Stimulated activated CD4-positive, alpha-beta T cell treated with anti-CD3 and anti-CD28 coated beads, Interleukin-2, amount 100 ng/mL, for 4 hours (primary cell): ENCODE data around the gene MAT2B.

ENCODE experiments used
- DNase-seq: peaks from one replicate; pipeline ENCODE4 v3.0.0-alpha.2; 2020; ENCODE audit warnings: low read depth

The MAT2B gene

DNA sequence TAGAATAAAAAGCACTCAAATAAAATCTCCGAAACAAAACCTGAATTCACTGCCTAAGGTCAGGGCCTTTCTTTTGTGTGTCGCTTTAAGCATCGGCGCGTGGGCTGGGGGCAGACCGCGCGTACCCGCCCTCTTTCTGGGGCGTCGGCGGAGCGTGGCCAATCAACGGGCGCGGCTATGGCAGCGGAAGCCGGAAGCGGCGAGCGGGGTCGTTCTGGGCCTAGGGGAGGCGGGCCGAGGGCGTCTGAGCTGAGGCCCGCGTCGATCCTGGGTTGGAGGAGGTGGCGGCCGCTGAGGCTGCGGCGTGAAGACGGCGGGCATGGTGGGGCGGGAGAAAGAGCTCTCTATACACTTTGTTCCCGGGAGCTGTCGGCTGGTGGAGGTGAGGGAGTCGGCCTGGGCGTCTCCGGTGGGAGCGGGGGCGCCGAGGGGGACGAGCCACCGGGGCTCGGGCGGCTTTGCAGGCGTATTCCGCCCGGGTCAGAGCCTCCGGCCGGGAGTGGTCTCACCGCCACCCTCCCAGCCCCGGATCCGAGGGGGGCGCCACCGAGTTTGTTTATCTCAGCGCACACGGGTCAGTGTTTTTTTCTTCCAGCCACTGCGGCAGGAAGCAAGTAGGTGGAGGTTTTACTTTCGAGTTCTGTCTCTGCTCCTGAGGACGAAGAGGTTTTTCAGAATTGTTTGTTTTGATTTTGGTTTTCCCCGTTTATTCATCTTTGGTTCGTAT, at the start of gene MAT2B:
TSS of gene MAT2B (plus strand) at position 252 of the 727 bp plus-strand sequence. CDS start at position 320, 68 bp downstream.
- peak; percentile 92 for DNase-seq

DNA sequence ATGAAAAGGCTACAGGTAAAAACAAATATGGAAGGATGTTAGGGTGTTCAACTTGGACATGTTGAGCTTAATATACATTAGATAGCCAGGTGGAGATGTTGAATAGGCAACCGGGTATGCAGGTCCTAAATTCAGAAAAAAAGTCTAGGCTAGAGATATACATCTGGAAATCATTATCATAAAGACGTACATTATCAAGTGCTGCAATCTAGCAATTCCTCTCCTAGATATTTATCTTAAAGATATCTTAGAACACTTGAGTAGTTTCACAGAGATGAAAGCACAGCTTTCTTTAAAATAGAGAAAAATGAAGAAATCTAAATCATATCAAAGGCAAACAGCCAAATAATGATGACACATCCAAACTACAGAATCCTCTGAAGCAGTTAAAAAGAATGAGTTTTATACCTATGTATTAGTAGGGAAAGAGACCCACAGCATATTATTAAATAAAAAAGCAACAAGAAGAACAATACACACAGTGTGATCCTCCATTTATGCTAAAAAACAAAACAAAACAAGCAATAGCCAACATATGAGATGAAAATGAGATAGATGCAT, 49.3 kb upstream of the MAT2B start:
- no peak for DNase-seq

DNA sequence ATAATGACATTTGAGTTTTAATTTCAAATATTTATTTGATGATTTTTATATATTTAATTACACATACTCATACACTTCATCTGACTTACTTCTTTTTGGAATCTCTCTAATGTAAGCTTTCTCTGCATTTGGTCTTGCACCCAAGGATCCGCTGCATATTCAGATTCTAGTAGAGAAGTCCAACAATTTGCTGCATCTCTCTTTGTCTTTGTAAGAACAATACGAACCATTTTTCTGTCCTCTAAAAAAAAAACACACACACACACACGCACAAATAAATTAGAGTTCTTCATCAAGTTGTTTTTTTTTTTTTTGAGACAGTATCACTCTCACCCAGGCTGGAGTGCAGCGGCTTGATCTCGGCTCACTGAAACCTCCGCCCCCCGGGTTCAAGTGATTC, 48.6 kb upstream of the MAT2B start:
- DNase-seq: no peak

DNA sequence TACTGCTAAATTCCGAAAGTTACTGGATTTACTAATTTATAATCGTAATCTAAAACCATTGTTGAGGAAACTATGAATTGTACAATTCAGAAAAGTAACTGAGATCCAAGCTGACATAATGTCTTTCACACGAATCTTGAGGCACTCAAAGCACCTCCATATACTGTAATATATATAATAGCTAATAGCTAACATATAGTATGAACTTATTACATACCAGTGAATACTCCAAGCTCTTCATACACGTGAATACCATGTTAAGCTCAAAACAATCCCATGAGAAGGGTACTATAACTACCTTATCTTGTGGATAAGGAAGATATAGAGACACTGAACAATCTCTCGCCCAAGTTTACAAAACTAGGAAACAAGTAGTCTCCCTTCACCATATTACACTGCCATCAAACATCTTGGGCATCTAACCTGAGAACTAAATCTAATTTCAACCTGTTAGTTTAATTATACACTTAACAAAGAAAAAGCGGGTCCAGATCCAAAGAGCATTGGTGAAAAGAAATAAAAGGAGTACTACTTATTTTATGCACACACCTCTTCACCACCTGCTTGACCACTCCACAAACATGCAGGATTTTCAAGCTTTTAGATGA, 46.5 kb upstream of the MAT2B start:
- no peak for DNase-seq

DNA sequence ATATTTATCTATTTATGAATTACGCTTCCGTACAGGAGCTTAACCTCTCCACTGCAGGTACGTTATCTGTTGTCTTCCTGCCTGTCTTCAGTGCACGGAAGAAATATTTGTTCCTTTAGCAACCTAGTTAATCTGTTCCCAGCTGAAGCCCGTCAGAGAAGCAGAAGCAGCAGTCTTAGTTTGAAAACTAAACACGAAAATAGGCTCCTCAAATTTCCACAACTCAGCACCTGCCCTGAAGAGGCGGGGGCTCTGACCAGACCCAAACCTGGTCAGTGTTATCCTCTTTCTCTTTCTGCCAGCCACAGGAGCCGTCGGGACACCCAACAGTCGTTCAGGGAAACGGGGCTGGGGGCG, 46.0 kb upstream of the MAT2B start:
- no peak for DNase-seq

DNA sequence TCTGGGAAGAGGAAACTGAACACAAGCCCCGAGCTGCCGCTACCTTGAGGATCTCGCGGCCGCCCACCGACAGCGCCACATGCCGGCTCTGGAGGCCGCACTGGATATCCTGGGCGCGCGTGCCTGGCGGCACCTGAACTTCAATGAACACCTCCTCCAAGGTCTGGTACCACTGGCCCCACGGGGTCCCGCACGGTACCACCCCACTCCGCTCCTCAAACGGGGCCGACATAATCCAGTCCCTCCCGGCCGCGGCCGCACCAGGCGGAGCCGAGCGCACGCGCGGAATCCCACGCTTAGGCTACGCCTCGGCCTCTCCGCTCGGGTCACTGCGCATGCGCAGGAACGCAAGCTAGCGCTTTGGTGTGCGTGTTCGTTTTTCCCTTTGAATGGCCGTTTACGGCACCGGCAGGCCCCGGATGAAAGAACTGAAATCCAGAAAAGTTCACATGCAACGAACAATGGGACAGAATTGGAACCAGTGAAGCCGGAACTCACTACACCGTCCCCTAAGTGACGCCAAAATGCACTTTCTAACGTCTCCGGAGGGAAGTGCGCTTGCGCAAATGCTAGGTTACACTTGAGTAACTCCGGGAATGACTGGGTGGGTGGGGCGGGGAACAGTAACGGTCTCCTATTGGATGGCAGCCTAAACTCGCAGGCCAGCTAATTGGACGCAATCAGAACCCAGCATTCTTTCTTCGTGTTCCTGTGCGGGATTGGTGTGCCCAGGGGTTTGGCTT, 45.4 kb upstream of the MAT2B start, which contains the start of gene NUDCD2:
TSS of gene NUDCD2 (minus strand) at position 284 of the 743 bp plus-strand sequence. CDS start at position 232, 52 bp downstream.
- peak; percentile 90 for DNase-seq

DNA sequence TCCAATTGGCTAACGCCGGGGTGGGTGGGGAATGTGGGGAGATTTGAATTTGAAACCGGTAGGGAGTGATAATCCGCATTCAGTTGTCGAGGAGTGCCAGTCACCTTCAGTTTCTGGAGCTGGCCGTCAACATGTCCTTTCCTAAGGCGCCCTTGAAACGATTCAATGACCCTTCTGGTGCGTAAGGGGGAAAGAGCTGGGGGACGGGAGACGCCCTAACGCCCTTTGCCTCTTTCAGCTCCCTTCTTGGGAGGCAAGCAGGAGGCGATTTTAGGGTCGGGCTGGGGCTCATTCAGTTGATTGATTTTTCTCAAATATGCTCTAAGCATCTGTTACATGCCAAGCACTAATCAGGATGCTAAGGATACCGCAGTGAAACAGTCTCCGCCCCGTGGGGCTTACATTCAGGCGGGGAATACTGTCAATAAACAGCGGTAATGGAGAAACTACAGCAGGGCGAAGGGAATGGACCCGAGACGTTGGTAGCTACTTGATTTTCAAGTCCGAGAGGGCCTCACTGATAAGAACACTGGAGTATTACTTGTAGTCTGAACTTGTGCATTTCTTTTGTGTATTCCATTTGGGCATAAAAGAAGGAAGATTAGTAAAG, 44.8 kb upstream of the MAT2B start, which contains the start of gene HMMR:
TSS of gene HMMR (plus strand) at position 71 of the 610 bp plus-strand sequence. CDS start at position 132, 61 bp downstream.
- DNase-seq: no peak

DNA sequence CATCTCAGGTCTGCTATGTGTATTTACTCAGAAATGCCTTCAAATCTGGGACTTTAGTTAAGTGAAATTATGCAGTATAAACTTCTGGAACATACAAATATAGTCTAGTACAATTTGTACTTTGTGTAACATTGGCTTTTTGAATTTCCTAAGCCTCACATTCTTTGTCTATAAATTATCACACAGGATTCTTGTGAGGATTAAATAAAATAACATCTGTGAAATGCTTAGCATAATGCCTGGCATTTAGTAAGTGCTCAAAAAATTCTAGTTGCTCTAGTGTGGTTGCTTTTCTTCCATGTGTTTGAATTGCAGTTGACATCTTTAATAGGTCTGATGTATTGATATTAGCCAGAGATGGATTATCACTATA, 42.4 kb upstream of the MAT2B start:
- DNase-seq: no peak

DNA sequence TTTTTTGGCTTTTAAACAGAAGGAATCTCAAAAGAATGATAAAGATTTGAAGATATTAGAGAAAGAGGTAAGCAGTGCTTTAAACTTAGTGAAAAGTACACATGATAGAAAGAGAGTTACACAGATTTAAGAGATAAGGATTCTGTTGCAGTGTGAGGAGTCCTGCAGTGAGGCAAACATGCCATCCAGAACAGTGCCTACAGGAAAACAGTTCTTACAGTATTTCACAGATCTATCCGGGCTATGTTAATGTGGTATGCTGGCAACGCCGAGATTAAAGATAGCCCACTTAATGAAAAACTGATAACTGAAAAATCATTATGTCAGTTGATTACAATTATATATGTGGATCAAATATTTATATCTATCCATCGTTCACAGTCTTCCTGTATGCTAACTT, 37.7 kb upstream of the MAT2B start:
- no peak for DNase-seq

DNA sequence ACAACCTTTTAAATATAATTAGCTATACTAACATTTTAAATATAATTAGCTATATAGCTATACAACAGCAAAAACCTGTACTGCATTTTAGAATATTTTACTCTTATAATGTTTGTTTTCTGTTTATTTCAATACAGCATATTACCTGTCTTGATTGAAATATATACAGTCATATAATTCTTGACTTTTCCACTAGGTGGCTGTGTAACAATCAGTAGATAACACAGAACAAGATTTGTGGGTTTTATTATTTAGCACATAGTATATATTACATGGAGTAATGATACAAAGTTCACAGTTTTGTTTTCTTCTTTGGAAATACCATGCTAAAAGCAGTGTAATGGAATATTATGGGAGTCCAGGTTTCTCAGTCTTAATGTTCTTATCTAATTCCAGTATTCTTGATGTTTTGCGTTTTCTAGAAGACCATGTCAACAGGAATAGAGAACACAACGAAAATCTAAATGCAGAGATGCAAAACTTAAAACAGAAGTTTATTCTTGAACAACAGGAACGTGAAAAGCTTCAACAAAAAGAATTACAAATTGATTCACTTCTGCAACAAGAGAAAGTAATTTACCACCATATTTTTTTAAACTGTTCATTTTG, 31.7 kb upstream of the MAT2B start:
- DNase-seq: no peak

DNA sequence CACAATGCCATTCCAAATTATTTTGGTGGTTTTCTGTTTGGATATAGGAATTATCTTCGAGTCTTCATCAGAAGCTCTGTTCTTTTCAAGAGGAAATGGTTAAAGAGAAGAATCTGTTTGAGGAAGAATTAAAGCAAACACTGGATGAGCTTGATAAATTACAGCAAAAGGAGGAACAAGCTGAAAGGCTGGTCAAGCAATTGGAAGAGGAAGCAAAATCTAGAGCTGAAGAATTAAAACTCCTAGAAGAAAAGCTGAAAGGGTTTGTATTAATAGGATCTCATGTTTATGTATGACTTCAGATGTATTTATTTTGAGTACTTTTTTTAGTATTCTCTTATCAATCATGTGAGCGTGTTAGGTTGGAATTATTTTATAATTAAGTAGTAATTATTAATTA, 30.0 kb upstream of the MAT2B start:
- no peak for DNase-seq

DNA sequence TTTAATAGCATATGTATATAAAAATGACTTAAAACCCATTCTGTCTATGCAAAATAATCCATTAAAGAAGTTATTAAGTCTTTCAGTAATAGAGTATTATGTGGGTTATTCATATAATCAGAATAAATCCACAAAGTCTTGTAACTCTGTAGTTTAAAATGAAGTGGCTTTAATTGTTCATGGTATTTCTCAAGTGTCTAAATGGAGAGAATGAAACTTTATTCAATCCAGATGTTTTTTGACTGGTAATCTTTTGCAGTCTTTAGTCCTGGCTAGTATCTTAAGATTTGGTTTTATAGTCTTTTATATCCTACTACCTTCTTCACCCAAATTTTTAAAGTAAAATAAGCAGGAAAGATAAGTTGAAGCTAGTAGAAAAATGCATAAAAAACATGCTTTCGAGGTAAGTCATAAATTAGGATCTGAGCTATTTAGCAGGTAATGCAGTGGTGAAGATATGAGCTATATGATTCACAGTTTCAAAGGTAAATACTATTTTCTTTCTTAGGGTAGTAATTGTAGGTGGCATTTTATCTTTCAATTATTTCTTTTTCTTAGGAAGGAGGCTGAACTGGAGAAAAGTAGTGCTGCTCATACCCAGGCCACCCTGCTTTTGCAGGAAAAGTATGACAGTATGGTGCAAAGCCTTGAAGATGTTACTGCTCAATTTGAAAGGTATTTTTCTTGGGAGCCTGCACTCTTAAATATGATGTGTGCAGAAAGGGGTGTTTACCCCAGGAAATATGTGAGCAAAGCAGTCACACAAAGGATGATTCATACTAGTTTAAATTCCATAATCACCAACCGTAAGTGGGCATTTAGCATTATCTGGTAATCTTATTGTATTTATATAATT, 27.1 kb upstream of the MAT2B start:
- DNase-seq: no peak

DNA sequence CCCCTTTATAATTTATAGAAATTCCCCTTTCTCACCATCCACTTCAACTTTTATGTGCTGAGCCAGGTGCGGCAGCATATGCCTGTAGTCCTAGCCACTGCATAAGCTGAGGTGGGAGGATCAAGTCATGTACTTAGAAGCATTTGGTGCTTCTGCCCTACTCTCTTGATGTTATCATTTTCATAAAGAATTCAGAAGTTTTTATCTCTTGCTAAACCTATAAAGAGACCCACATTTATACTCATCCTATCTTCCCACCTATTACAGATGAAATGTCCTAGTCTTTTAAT, 26.5 kb upstream of the MAT2B start:
- no peak for DNase-seq

DNA sequence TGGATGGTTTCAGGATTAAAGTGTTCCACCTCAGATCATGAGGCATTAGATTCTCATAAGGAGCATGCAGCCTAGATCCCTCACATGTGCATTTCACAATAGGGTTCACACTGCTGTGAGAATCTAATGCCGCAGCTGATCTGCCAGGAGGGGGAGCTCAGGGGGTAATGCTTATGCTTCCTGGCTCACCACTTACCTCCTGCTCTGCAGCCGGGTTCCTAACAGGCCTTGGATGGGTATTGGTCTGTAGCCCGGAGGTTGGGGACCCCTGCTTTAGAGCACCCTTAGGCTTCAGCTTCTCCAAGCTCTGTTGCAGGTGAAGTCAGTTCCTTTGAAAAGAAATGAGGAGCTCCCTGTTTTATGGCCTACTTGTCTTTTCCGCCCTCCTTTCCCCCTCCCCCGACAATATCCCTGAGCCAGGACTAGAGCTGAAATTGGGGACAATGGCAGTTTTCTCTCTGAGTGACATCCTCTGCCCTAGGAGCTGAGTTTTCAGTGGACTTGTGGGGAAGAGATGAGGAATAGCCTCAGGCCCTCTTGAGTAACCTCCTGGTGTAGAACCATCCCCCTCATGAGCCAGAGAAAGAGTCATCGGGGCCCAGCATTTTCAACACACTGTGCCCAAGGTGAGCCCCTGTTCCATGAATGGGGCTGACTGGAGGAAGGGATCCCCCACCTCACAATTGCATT, 16.2 kb upstream of the MAT2B start:
- DNase-seq: no peak

DNA sequence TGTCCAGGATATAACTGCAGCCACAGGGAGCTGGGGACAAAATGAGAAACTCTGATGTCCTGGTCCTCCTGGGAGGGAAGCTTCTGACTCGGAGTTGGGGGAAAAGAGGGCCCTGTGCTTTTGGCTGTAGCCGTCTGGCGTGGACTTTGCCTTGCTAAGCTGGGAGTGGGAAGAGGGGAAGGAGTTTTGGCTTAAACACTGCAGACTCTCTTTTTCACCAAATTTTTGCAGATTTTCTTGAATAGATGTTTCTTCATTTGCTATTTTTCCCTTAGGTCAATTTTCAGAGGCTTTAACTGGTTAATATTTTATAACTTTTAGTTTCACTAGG, 15.7 kb upstream of the MAT2B start:
- DNase-seq: no peak

DNA sequence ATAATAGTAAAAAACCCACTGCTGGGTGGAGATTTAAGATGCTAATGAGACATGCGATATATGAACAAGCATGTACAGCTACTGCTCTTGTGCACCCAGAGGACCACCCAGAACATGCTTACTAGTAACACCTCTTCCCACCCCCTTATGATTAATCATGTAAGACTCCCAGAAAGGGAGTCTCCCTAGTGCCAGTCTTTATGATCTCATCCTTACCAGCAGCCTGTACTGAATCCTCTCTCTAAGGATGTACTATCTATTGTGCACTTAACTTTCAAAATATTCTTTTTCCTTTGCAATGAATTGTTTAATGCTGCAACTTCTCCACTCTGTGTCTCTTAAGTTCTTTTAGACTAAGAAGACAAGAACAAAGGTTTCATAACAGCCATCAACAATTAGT, 9.1 kb upstream of the MAT2B start:
- DNase-seq: no peak

DNA sequence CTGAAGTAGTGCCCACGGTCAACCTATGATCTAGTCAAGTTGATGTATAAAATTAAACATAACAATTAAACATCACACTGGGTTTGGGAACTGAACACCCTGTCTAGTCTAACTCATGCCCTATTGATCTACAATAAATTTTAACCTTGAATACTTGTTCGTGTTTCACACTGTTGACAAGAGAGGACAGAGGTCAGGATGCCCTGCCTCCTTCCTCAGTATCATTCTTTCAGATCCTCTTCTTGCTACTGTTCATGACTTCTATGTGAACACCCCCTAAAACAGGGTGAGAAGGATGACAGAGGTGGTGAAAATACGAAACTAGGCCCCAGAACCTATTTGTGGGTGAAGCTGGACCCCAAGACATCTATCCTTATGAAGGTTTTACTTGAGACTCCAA, 8.1 kb upstream of the MAT2B start:
- DNase-seq: no peak

DNA sequence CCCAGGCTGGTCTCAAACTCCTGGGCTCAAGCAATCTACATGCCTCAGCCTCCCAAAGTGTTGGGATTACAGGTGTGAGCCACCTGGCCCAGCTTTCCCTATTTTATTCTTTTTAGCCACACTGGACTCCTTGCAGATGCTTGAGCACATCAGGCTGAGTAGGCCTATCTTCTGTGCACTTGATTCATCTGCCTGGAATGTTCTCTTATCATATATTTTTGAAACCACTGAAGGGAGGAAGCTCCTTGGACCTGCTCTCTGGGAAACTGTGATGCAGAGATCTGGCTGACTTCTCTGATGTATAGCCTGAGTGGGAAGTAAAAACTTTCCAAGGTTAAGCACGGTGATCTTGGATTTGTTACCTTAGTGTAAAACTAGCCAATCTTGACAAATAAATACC, 6.5 kb upstream of the MAT2B start:
- no peak for DNase-seq

DNA sequence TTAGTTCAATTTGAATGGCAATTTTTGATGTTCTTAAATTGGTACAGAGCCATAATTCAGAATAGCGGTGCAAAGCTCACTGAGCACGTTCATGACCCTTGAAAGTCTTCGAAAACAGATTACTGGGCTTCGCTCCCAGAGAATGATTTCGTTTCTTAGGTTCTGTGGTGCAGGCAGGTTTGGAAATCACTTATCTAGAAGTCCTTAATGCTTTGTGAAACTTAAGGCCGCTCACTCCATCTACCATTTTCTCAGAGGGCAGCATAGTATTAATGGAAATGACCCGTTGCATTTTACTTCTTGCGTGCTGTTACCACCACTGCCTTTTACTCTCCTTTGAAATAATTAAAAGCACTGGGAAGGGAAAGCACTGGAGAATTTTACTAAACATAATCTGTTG, 2.9 kb upstream of the MAT2B start:
- DNase-seq: no peak
